Stimulated activated CD4-positive, alpha-beta T cell treated with anti-CD3 and anti-CD28 coated beads, Interleukin-4, amount 100 ng/mL, for 24 hours (primary cell): ENCODE data around the gene CYP27B1.
A peak's percentile ranks its signal among the peaks of the same experiment; 100 is the strongest.

Experiments used
- DNase-seq: peaks from one replicate; pipeline ENCODE4 v3.0.0-alpha.2; 2020

Gene CYP27B1

DNA sequence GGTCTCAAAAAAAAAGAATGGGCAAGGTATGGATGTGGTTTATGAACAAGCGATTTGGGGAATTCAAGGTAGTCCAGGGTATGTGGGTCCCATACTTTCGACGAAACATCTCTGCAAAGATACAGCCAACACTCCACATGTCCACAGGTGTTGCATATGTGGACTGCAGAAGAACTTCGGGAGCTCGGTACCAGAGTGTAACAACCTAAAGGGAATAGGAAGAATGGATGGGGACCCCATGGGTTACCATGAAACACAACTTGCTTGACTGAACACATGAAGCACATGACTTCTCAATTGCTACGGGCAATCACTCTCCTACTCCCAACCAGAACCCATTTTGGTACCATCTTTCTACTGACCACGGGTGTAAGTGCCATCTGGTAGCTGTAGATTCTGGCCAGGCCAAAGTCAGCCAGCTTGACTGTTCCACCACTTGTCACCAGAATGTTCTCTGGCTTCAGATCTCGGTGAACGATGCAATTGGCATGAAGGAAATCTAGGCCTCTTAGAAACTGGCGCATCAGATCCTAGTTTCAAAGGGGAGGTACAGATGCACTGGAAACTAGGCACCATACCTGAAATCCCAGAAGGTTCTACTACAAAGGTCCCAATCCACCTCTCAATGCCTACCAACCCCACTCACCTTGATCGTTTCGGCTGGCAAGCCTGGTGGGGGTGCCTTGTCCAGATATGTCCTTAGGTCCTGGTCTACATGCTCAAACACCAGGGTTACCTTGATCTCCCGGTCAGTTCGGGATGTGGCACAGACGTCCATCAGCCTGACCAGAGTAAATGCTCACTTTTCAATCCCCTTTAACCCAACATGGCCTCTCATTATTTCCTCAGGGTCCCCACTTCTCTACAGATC, 16.1 kb downstream of the CYP27B1 start:
- DNase-seq, result no peak

DNA sequence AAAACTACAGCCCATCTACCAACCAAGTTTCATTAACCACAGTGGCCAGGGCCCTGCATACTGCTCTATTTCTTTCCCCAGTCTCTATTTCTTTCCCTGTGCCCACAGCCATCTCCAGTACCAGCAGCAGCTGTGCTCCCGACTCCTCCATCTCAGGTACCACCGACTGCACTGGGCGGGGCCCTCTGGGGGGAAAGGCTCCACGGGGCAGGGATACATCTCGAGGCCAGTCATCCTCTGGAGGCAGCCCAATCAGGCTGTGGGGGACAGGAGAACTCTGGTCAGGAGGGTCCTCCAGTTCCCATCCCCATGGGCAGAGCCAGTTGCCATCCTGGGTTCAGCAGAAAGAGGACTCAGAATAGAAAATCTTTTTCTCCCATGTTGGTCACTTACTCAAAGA, 17.8 kb downstream of the CYP27B1 start:
- DNase-seq, result no peak

DNA sequence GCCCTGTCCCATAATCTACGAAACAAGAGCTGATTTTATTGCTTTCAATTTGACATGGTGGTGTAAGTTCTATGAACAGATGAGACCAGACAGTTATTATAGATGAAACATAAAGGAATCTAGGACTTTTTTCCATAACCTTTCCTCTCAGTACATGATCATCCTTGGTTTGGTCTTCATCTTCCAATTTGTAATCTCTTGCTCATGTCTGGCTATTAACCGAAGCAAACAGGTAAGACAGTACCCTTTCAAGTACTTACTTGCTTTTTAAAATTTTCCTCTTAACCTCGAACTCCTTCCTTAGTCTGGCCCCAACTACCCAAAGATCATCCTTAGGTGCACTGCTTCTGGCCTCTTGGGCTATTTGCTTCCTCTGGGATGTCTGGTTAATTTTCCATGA, 20.9 kb downstream of the CYP27B1 start:
- DNase-seq, result no peak

DNA sequence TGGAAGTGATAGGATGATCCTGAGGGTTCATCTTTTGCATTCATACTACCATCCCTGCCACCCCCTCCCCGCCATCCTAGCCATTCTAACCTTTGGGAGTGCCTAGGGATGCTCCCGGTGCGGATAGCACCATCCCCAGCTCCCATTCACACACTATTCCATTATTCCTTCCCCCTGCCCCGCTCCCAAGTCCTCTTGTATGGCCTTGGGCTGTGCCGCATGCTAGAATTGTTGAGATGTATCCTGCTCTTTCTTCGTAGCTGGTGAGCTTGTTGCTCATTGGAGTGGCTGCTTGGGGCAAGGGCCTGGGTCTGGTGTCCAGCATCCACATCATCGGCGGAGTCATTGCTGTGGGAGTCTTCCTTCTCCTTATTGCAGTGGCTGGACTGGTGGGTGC, 21.4 kb downstream of the CYP27B1 start:
- peak; percentile 9 for DNase-seq

DNA sequence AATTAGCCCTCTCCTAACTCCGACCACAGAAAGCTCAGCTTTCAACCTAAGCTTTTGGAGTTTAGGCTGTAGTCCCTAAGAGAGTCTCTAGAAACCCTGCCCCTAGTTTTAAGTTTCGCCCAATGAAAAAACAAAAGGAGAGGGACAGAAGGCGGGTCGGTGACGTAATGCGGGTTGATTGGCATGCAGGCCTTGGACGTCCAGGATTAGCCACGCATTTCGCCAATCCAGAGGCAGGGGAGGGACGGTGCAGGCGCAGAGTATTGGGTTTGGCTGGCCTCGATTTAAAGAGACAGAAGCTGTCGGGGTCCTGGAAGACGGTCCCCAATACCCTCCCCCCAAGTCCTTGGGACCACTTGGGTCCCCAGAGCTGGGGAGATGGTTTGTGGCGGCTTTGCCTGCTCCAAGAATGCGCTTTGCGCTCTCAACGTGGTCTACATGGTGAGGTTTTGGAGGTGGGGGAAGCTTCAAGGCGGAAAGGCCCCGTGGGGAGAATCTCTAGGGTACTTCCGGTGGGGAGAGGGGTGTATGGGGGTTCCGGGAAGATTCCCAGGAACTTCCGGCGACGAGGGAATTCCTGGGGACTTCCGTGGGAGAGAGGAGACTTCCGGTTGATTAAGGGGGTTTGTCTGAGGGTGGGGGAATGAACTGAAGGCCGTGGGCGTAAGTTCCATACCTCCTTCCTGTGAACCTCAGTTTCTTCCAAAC, 21.9 kb downstream of the CYP27B1 start, which contains the start of gene TSPAN31:
TSS of gene TSPAN31 (plus strand) at position 263 of the 708 bp plus-strand sequence. CDS start at position 379, 116 bp downstream.
- peak; percentile 96 for DNase-seq

DNA sequence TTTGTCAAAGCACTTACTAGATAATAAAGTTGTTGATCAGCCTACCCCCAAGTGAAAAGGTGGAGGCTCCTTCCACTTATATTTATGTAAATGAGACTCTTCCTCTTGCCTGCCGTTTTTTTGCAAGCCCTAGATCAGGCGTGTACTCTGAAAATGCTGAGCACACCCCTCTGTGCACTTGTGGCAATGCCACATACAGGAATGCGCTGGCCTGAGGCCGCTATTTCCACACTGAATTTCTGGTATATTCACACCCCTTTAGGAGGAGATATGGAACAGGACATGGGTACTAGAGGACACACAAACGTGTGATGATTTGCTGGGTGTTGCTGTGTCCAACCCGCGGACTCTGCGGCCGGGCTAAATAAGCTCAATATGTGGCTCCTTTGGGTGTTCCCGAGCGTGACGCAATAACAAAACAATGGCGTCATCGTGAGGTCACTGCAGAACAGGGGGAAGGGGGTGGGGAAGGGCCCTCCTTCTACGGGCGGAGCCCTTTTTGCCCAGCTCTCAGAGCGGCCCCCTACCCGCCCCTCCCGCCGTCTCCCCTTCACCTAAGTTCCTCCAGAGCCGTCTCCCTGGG, 22.6 kb downstream of the CYP27B1 start:
- peak; percentile 74 for DNase-seq

DNA sequence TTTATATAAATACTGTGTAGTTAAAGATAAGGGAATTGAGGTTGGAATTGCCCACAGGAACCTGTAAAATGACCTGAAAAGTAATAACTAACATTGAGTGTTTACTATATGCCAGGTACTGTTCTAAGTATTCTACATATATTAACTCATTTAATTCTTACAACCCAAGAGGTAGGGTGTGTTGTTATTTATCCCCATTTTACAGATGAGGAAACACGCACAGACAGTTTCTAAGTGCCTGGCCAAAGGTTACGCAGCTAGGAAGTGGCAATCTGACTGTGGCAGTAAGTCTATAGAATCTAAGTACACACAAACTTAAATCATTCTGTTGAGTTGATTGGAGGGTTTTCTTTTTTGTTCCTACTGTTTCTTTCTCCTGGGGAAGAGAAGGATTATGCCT, 23.1 kb downstream of the CYP27B1 start:
- no peak for DNase-seq

DNA sequence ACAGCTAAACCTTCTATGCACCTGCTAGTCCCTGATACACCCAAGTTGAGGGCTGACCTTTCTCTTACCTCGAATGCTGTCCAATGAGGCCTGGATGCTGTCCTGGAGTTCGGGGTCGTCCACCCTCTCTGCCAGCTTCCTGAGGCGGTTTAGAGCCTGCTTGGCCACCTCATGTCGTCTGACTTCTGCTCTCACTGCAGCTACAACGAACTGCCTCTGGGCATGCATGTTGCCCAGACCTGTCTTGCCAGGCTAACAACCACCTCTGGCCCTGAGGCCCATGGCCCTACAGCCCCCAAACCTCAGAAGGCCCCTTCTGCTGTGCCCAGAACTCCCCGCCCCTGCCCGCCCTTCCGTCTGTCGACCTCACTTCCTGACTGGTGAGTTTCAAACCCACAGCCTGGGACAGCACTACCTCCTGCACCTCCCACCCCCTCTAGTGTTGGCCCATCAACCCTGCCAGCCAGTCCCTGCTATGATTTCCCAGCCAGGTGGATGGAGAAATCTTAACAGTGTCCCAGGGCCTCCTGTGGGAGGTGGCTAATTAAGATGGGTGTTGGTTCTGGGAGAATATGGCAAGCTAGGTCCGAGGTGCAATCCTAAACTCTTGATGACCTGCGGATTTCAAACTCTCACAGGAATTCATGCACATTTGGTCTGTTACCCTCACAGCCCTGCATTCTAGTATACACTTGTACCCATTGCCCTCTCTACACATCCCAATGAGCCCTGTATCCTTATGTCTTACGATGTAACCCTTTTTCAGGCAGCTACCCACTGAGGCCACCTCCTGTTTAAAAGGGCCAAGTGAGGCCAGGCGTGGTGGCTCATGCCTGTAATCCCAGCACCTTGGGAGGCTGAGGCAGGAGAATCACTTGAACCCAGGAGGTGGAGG, 24.8 kb downstream of the CYP27B1 start:
- peak; percentile 80 for DNase-seq

DNA sequence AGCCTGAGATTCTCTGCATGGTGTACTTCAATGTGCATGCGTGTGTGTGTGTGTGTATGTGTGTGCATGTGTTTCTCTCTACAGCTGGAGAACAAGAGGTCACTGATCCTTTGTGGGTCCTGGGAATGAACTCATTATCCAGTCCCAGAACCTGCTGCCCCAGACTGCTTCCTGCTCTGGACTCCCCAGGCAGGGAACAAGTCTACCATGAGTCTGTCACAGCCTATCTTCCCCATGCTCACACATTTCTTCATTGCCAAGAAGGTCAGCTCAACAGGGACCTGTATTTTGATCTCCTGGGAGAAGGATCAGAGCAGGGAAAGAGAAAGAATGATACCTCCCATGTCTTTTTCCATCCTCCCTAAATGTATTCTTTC, 25.5 kb downstream of the CYP27B1 start:
- DNase-seq, result peak; percentile 11

DNA sequence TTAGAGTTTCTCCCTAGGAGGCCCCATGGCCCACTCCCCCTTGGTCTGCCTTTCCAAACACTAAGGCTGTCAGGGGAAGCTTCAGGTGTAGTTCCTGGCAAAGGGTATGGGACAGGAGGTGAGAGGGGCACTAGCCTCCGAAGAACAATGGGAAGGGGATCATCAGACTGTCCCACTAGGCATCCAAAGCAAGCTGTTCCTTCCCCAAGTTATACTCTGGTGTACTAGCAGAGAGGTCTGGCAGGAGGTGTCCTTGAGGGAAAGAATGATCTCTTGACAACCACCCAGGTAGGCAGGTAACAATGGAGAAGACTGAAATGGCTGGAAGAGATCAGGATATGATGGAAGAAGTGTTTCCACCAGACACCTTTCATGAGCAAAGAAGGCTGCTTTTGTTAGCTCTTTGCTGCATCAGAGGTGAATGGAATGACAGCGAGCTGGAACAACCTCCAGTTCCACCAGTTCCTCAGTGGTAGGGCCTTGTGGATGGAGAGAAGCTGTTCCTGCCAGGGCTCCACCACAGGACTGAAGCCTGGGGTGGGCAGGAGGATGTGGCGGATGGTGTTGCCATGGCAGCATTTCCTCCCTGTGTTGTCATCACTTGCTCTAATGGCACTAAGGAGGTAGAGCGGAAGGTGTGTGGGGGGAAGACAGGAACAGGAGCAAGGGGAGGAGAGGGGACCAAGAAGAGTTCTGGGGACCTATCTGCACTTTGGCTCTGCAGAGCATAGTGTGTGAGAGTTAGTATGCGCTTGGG, 26.0 kb downstream of the CYP27B1 start:
- peak; percentile 74 for DNase-seq

DNA sequence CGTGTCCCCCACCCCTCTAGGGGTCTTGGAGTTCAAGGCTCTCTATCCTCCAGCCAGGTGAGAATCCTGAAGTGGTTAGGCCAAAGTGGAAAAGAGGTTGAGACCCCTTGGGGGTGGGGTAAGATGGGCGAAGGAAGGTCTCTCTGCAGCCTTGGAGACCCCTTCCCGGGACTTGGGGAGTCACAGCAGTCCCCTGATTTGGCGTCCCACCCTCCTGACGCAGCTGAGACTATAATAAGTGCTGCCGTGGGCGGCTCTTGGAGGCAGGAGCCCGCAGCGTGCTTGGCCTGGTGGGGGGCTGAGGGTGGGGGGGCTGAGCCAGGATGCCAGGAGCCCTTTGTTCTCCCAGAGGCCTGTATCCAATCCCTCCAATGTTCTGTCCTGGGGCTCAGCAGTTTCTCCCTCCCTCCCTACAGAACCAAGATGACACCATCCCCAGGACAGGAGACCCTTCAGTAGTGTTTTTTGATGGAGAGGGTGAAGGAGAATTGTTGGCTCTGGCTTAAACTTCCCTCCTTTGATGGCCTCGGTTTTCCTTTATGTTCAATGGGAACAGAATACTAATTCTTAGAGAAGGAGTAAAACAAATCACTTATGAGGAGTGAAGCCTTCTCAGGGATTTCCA, 26.9 kb downstream of the CYP27B1 start:
- DNase-seq, result no peak

DNA sequence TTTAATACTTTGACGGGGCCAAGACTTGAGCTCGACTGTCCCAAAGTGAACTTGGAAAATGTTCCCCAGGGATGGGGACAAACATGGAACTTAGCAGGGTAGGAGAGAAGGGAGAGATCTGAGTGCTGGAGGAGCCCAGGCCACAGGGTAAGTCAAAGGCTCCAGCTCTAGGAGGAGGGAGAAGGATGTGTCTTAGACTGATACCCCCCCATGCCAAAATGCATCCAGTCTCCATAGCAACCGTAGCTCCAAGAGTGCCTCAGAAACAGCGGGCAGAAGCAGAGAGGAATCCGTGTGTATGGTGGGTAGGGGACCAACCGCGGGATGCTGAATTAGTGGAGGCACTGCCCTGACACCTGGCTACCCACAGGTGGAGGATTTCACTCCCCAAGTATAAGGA, 27.5 kb downstream of the CYP27B1 start:
- no peak for DNase-seq

DNA sequence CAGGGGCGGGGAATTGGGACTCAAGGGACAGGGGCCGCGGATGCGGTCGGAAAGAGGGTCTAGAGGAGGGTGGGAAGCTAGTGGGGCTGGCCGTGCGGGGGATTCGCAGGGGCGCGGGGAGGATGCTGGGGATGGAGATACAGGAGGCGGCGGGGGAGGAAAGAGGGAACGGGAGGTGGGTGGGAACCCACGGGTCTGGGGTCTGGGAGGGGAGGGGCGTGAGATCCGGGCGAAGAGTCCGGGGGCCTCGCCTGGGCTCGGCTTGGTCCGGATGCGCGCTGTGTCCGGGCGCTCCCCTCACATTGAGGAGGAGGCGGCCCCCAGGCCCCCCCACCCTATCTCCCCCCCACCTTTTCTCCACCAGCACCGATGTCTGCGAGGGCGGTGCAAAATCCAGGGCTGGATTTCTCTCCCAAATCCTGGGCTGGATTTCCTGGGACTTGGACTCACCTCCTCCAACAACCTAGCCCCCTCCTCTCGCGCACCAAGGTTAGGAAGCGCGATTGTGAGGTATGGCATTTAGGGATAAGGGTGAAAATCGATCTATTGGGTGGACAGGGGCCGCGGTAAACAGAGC, 28.1 kb downstream of the CYP27B1 start, which contains the start of gene AGAP2:
TSS of gene AGAP2 (minus strand) at position 82 of the 577 bp plus-strand sequence. CDS start 496 bp downstream, outside the sequence.
- no peak for DNase-seq

DNA sequence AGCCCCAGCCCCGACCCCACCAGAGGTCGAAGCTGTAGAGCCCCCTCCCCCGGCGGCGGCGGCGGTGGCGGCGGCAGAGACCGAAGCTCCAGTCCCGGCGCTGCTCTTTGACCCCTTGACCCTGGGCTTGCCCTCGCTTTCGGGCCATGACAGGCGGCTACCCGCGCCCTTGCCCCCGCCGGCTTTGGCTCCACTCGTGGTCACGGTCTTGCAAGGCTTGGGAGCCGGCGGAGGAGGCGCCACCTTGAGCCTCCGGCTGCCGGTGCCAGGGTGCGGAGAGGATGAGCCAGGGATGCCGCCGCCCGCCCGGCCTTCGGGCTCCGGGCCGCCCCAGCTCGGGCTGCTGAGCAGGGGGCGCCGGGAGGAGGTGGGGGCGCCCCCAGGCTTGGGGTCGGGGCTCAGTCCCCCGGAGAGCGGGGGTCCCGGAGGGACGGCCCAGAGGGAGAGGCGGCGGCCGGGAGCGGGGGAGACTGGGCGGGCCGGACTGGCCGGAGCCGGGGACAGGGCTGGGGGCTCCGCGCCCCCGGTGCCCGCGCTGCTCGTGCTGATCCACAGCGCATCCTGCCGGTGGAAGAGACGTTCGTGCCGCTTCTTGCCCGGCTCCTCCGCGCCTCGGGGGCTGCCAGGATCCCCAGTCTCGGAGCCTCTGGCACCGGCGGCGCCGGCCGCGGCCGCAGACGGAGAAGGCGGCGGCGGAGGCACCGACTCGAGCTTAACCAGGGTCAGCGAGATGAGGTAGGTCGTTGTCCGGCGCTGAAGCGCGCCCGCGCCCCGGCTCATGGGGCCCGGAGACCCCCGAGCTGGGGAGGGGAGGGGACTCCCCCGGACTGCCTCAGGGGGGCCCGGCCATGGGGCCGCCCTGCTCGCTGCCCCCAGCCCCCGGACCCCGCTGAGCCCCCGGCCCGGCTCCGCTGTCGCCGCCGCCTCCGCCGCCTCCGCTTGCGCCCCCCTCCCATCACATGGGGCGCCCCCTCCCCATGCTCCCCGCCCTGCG, 29.1 kb downstream of the CYP27B1 start:
- DNase-seq, result no peak

DNA sequence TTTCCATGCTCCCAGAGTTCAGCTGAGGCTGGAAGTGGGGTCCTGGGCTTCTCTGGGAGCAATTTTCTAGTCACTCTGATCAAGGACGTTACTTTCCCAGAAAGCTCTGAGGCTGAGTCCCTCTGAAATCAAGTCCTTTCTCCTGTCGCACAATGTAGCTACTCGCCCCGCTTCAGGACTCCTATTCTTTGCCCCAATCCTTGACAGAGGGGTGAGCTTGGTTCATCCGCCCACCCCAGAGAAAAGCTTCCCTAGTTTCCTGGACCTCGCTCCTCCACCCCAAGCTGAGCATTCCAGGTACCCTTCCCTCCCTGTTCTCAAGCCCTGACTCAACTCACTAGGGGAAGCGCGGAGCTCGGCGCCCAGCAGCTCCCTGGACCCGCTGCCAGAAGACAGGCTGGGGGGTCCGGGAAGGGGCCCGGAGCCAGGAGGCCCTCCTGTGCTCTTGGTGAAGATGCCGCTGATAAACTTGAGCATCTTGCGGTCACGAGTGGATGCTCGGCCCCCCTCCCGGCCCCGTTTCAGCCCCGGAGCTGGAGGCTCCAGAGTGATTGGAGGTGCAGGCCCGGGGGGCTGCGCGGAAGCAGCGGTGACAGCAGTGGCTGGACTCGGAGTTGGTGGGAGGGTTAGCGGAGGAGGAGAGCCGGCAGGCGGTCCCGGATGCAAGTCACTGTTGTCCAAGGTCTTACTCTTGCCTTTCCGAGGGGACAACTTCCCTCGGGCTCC, 30.0 kb downstream of the CYP27B1 start:
- DNase-seq, result no peak

DNA sequence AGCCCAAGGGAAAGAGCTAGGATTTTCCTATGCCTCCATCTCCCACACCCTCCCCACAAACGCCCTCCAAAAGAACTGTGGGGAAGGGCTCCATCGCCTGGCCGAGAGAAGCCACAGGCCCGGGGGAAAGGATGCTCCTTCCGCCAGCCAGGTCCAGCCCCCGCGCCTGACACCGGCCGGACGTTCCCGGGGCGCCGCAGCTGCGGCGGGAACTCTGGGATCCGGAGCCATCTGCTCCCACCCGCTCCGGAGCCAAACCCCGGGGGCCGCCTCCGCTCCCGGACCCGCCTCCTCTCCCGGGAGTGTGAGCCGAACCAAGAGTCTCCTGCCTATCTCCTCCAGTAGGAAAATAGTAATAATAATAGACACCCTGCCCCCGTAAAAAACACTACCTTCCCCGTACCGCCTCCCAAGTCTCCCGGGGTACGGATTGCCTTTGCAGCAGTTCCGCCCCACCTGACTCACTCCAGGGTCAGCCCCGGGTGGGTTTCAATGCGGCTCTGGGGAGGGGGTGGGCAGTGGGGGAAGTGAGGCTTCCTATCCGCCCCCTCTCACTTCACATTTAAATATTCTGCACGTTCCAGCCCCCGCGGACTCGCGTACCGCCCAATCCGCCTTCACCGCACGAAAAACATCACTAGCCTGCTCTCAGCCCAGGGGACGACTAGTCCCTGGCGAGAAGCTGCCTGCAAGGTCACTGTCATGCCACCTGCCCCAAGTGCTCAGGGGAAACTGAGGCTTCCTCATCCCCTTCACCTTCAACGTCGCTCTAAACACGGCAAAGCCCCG, 30.7 kb downstream of the CYP27B1 start:
- no peak for DNase-seq

DNA sequence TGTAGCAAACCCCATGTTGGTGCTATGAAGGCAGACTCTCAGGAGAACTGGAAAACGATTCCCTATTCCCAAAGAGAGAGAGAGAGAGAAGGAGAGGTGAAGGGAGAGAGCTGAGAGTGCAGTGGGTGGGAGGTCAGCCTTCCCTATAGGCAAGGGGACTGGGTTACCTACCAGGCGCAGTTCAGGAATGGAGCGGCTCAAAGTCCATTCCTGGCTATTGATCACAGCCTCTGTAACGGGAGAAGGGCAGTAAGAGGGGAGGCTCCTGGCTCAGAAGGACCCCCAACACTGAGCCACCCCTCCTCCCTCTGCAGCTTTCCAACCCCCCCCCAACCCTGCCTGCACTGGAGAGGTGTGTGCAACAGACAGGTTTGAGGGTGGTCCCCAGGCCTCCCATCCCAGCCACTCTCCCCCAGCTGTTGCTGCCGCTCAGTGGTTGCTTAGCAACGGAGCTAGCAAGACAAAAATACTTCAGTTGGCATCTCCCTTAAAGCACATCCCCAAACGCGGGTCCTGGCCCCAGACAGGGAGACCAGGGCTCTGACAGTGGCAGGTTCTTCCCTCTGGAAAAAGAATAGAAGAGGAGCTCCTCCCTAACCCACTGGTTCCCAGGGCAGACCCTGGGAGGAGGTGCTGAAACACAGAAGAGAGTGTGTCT, 31.6 kb downstream of the CYP27B1 start:
- no peak for DNase-seq

DNA sequence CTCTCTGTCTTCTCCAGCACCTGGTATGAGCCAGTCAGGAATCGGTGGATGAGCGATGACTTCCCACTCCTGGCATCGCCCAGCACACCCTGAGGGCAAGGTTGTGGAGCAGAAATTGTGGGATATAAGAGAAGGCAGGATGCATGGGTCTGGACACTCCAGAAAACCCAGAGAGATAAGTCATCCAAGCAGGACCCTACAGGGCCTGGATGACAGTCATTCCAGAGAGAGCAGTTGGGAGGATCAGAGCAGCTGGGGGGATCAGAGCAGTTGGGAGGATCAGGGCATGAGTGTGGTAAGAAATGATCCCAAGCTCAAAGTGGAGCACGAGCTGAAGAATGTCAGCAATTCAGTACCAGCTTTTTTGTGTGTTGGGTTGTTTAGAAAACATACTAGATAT, 32.3 kb downstream of the CYP27B1 start:
- no peak for DNase-seq
